Heart left ventricle (tissue), 13 donors: ENCODE data around the gene LLGL2.

Source experiments
- CTCF ChIP-seq, 12 donors: fragments of 200-600 bp; sonication (generic) in 4 of 12; IDR thresholded peaks; one replicate each; pipeline versions ENCODE4 v1.5.0 to v1.8.0; 2018 to 2022; ENCODE audit warnings: antibody characterized with exemption in 12 of 12, mild to moderate bottlenecking in 5 of 12
- POLR2A ChIP-seq, 2 donors: fragments of 450-650 bp; IDR thresholded peaks; one replicate each; pipeline ENCODE4 v1.6.1; 2017; ENCODE audit warnings: antibody characterized with exemption in 2 of 2, mild to moderate bottlenecking in 2 of 2, moderate library complexity in 2 of 2
- donor health status: ischemic (EF 13 %, LVEDD 7.1; RV severe dilation, severe dysfunction).
- donor health status: DM: no; HTN: yes; CAD: no.
- donor health status: DM: no; HTN: no; CAD: no.
- donor health status: ischemic (EF 25% LVEDD 6.9; RV normal size, moderate dysfunction).
- donor health status: ischemic (EF 25% LVEDD 5.7; RV mildly dilated, moderate dysfunction).
- donor health status: ischemic (EF 35%, LVEDD 5.7; RV mildly dilated, moderate dysfunction).
- donor health status: nonischemic (EF 11% LVEDD 7.7; RV severe dilation, severe dysfunction).
- donor health status: DM: yes; HTN: yes; CAD: no.
- donor health status: PGD.
- donor health status: ischemic (EF 29% LVEDD 5.4; RV normal size, mild dysfunction).
- donor health status: nonischemic (EF 23%, LVEDD 6.1; RV moderate dilation, normal function).

GRCh38 chr17:75487351-75488070 lies 38.0 kb upstream of the LLGL2 start:
- TF ChIP-seq CTCF (IDR thresholded peaks at IDR 0.05) = peak in 1 of 12 donors; percentile 7
- no peak for TF ChIP-seq POLR2A (IDR thresholded peaks at IDR 0.05)
